Ramos (cell line): Measurements from ENCODE around the gene DOCK3.
"Not testable (repeated sequence)": the region's sequence is repeated elsewhere in the genome, so short reads cannot be mapped to it uniquely, and the experiment has no call there.

Experiments
- in situ Hi-C: fragments of 300-500 bp; cut with MboI; formaldehyde crosslinking; loops from one replicate; pipeline ENCODE4 v1.14.3; 2022; ENCODE audit warnings: low sequenced_read_pairs; ENCODE audit not compliant: unreplicated experiment

DOCK3 gene

DNA sequence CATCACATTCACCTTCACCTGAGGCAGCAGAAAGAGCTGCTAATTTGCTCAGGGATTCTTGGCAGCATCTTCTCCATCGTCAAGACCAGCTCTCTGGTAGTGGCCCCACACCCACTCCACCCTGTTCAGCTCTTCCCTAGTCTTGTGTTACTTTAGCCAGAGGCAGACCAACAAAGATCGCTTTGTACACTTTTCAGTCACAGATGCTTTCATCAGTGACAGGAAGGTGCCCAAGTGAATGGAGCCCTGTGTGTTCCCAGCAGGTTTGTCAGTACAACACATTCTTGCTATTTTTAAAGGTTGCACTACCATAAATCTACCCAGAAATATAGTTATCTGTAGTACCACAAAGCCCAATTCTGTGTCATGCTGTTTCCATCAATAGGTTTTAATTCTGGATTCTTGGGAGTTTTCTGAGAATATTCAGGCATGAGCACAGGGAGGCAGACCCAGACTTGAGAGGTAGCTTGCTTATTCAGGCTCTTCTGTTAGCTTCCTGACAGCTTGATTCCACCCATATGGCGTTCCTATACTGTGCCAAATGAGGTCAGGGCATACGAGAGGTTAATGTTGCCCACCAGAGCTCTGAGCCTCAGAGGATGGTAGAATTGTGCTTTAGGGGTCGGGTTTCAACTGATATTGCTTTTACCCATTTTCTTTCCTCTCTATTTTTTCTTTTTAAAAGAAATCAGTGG, 600.5 kb downstream of the DOCK3 start:
- in situ Hi-C loops, result no loop called here

DNA sequence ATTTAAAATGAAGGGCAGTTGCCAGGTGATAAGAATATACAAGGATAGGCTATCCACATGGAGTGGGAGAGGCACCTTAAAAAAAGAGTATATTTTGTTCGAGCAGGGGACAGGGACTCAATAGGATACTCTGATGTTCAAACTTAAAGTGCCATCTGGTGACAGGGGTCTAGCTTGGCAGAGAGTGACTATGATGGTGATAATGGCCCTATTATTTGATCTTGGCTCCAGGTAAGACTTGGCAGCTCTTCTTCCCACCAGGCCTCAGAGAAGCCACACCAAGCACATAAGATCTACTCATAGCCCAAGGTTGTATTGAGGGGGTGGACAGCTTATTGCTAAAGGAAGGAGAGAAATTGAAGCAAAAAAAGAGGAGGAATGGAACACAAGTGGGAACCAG, 601.3 kb downstream of the DOCK3 start:
- in situ Hi-C loops, result no loop called here

DNA sequence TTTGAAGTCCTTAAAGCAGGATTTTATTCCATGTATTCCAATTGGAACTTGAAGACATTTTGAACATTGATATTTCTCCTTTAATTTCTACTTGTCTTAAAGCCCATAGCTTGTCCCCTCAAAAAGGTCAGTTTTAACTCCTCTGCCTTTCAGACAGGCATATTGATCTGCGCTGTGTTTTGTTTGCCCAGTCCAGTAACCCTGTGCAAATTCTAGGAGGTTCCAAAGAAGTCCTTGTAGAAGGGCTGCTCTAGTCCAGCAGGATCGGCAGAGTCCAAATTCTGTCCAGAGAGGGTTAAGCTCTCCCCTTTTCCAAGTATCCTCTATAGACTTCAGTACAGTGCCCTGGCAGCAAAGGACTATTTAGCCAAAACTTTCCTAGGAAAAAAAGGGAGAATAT, 604.7 kb downstream of the DOCK3 start:
- in situ Hi-C loops, result no loop called here

DNA sequence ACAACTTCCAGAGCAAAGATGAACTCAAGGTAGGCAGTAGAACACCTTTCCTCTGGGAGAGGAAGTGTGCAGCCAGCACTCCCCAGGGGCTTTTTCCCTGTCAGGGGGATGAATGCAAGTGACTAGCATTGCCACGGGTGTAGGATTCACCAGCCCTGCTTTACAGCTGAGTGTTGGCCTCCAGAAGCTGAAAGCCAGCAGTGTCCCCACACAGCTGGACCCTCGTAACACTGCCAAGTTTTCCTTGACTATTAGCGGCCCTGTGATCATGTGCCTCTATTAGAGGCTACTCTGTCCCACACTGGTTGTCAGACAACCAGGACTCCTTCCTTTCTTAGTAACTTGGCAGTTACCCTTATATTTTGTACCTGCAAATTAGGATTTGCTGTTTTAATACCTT, 605.4 kb downstream of the DOCK3 start:
- in situ Hi-C loops, result no loop called here

DNA sequence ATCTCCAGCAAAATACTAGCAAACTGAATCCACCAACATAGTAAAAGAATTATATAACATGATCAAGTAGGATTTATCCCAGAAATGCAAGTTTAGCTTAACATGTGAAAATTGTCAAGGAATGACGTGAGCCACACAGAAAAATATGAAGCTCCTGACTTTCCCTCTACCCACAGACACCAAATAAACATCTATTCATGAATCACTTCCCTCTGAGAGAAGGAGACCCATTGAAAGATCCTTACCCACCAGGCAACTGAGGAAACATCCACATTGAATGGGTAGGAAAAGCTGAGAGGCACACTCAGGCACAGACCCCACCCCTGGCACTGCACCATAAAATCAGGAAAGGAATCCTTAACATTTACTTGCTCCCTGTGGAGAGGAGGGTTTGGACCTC, 608.2 kb downstream of the DOCK3 start:
- in situ Hi-C loops, result no loop called here

DNA sequence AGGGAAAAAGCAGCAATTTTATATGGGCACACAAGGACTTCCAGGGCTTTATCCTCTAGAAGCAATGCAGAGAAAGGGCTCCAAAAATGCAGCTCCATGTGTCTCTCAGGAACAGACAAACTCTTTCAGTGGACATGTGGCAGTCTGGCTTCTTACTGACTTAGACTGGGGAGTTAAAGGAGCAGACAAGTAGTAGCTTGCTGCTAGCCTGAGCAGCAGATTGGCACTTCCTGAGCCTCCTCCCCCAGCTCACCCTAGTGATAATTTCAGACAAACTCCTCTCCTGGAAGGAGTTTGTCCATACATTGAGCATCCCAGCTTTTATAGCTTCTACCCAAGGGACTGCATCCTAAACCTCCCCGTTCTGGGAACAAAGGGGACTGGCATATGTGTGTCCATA, 608.7 kb downstream of the DOCK3 start:
- in situ Hi-C loops, result no loop called here

DNA sequence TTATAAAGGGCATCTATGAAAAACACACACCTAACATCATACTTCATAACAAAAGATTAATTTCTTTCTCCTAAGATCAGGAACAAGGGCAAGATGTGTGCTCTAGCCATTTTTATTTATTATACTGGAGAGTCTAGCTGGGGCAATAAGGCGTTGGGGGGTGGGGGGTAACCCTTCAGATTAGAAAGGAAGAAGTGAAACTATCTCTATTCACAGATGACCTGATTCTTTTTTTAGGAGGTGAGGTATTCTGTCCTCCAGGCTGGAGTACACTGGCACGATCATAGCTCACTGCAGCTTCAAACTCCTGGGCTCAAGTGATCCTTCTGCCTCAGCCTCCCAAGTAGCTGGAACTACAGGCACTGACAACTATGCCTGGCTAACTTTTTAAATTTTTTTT, 620.9 kb downstream of the DOCK3 start:
- in situ Hi-C loops, result no loop called here

DNA sequence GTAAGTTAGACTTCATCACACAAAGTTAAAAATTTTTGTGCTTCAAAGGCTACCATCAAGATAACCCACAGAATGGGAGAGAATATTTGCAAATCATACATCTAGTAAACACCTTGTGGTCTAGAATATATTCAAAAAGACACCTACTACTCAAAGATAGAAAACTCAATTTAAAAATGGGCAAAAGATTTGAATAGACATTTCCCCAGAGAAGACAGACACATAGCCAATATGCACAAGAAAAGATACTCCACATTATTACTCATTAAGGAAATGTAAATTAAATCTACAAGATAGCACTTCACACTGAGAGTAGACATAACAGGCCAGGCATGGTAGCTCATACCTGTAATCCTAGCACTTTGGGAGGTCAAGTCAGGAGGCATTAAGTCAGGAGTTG, 622.6 kb downstream of the DOCK3 start:
- in situ Hi-C loops, result no loop called here

DNA sequence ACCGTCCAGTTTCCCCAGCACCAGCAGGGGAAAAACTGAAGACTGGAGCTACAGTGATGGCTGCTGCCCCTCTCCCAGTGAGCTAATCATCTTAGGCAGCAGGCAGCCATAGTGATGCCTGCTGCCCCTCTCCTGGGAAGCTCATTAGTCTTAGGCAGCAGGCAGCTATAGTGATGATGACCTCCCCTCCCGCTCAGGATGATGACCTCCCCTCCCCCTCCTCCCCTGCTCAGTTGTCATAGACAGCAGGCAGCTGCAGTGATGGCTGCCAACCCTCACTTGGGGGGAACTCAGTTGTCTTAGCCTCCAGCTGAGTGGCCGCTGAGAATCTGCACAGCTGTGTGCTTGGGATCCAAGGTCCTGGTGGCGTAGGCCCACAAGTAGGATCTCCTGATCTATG, 629.5 kb downstream of the DOCK3 start:
- in situ Hi-C loops, result no loop called here

DNA sequence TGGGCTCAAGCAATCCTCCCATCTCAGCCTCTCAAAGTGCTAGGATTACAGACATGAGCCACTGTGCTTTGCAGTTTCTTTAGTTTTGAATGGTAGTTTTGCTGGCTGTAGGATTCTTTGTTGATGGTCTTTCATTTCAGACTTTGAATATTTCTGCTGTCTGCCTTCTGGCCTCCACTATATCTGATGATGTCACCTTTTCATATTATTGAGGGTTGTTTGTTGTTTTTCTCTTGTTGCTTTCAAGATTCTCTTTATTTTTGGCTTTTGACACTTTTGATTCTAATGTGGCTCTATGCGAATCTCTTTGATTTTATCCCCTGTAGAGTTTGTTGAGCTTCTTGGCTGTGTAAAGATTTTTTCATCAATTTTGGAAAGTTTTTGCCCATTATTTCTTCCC, 631.4 kb downstream of the DOCK3 start:
- in situ Hi-C loops, result no loop called here

DNA sequence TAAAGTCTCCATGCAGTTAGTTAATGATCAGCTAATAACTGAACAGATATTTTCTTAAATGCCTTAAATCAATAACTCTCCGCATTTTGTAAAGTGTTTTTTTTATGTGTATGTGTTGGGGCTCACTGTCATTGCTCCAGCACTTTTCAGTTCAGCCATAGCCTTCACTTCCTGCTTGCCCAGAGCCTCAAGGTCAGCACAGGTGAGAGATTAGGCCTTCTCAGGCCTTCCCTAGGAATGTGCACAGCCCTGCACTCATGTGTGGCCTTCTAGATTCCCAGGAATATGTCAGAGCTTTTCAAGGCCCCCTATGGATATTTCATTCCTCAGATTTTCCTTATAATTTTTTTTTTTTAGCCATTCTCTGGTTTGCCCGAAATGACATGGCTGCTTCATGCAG, 632.7 kb downstream of the DOCK3 start:
- in situ Hi-C loops, result no loop called here

DNA sequence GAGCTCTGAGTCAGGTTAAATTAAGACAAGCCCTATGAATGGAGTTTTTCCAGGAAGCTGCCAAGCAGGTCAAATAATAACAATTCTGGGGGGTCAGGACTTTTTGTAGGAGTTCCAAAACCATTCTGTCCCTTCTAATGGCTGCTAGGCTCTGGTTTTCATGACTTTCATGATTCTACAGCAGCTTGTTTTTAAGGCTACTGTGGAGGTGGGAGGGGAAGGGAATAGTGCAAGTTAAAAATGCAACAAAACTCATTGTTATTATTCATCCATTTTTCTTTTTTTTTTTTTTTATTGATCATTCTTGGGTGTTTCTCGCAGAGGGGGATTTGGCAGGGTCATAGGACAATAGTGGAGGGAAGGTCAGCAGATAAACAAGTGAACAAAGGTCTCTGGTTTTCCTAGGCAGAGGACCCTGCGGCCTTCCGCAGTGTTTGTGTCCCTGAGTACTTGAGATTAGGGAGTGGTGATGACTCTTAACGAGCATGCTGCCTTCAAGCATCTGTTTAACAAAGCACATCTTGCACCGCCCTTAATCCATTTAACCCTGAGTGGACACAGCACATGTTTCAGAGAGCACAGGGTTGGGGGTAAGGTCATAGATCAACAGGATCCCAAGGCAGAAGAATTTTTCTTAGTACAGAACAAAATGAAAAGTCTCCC, 633.3 kb downstream of the DOCK3 start:
- in situ Hi-C loops, result not testable (repeated sequence)

DNA sequence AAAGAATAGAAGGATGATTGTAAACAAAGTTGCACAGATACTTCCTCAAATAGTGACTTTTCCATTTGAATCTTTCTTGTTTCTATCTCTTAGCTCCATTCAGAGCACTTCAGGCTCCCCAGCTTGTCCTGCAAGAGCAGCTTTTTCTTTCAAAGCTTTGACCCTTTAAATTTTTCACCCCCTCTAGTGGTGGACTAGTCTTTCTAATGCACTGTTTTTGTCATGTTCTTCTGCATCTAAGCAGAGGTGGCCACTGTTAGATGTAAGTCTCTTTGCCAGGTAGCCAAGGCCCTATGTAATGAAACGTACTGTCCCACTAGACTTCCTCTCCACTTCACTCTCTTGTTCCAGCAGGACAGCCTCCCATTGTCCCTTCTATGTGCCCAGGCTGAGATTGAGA, 636.3 kb downstream of the DOCK3 start:
- in situ Hi-C loops, result no loop called here

DNA sequence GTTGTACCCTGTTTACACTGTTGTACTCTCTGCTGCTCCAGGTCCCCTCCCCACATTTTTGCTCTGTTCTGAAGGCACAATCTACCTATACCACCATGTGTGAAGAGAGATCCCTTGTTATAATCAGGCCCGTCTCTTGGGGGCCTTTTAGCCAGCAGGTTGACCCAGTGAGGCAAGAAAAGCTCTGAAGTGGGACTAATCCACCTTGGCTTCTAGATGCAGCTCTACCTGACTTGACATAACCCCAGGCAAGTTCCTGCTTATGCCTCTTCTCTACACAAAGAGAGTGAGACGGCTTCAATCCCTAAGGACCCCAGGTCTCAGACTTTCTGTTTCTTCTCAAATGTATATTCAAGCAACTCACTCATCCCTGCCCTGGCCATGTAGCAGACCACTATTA, 653.5 kb downstream of the DOCK3 start:
- in situ Hi-C loops, result no loop called here

DNA sequence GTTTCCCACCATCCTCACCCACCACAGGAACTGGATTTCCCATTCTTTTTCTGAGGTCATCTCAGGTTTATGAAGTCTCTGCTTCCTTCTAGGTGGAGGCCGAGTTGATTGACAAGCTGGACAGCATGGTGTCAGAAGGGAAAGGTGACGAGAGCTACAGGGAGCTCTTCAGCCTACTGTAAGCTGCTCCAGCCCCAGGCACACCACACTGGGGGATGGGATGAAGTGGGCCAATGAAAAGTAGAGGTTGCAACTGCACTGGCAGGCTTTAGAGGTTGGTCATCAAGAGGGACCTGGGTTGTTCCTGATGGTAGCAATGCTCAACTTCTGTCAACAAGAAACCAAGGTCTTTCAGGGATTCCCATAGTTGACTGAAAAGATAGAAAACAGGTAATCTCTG, 655.3 kb downstream of the DOCK3 start:
- in situ Hi-C loops, result no loop called here

DNA sequence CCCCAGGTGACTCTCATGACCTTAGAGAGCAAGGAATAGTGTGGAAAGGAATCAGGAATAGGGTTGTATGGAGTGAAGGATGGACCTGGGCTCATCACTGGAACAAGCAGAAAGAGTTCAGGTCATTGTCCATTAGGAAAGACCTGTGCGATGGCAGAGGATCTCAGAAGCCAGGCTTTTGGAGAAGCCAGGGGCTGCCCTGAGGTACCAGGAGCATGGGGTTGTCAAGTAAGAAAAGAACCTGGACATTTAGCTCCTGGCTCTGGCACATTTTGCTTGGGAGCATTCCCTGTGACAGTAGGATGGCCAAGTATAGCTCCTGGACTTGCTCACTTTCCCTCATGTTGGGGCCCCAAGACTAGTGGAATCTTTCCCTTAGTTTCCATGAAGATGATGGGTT, 657.4 kb downstream of the DOCK3 start:
- in situ Hi-C loops, result no loop called here

DNA sequence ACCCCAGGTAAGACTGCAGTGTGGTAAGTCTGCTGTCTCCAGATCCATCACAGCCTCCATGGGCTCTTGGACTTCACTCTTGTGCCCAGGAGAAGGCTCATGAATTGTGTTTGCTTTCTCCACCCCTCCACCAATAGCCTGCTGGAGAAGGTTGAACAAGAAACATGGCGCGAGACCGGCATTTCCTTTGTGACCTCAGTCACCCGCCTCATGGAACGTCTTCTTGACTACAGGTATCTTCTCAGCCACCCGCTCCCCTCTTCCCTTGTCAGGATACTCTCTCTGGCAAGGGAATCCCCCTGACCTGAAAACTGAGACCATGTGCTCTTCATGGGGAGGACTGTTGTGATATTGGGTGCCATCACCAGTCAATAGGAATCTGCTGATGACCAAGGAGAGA, 658.3 kb downstream of the DOCK3 start:
- in situ Hi-C loops, result no loop called here

DNA sequence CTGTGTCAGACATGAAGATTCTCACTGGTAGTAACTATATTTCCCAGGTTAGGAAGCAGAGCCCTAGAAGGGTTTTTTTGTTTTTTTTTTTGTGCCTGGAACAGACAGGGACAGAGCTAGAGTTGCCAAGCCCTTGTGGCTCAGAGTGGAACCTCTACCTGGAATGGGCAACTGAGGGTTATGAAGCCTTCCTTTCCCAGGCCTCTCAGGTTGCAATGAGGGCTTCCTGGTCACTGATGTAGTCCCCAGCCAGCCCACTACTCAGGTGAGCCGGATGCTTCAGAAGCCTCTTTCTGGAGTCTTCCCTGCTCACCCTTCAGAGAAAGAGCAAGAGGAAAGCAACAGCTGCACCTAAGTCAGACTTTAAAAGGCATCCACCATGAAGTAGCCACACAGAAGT, 661.5 kb downstream of the DOCK3 start:
- in situ Hi-C loops, result no loop called here

DNA sequence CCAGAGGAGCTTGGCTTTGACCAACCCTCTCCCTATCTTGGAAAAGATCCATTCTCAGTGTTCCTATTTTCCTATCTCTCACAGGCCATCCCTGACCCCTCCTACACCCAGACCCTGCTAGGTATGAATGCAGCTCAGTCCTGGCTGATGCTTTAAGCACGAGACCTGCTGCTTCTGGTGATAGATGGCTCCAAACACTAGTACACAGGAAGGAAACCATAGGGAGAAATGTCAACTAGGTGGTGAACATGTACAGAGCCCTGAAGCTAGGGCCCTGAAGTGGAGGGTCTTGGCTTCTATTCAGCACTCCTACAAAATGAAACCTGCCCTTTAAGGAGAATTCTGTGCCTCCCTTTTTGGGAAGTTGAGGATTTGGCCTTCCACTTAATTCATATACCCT, 662.9 kb downstream of the DOCK3 start:
- in situ Hi-C loops, result no loop called here

DNA sequence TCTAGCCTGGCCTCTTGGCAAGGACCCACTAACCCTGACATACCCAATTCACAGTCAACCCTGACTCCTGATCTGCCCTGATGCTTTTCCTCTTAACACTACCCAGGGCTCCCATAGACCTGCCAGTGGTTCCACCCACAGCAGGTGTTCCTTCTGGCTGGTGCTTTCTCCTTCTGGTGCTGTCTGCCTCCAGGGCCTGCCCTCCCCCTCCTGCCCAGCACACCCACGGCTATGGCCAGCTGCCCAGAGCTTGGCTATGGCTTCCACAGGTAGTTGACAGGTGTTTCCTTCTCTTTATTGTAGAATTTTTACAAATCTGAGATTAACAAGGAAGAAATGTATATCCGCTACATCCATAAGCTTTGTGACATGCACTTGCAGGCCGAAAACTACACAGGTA, 663.9 kb downstream of the DOCK3 start:
- in situ Hi-C loops, result no loop called here

DNA sequence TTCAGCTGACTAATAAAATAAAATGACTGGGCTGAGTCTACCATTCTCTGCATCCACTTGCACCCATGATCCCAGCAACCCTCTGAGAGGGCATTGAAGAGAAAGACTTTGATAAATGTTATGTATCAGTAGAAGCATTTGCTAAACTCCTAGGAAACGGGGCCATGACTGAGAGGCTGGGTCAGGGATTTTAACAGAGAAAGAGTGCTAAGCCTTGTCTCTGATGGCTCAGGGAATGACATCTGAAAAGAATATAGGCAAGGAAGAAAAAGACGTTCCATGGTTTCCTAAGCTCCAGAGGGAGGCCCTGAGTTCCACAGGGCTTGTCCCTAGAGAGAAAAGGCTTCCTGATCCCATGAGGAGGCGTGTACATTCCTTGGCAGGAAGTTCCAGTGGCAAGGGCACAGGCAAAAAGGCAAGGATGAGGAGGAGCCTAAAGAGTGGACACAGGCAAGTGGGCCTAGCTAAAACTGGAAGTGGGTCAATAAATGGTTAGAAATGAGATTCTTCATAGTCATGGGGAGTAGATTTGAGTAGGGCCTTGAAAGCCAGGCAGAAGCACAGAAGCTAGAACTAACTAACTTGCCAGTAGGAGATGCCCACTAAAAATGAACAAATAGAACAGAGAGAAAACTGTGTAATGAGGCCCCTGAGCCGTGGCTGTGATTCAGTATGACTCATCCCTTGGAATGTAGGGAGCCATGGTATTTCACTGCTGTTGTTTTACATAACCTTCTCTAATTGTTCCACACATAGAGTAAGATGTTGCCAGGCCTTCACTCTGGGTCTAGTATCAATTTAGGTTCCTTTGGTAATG, 665.5 kb downstream of the DOCK3 start:
- in situ Hi-C loops, result no loop called here
